ENCODE measurements around the gene XPO6. TPM values are rescaled to one million over a fixed set of nuclear protein-coding genes. Genes with fewer than 3 reads are reported as not detected.

XPO6 gene
- total RNA-seq, 2 experiments from 2014 or later: 234 to 241 TPM

- peak overlapping the region; percentile 15 for H3K4me3 Mint-ChIP-seq
- H3K4me1 Mint-ChIP-seq: peaks cover 25% of the 10 kb centered on the region
- H3K27ac Mint-ChIP-seq: no peak overlapping the region
- no peaks in the 10 kb centered on the region for H3K27me3 Mint-ChIP-seq
- H3K9me3 Mint-ChIP-seq: no peaks in the 10 kb centered on the region
- H3K36me3 Mint-ChIP-seq: peaks cover 32% of the 10 kb centered on the region
- no peak for DNase-seq
These were observed 9.5 kb downstream of the XPO6 start for GRCh38 chr16:28202147-28202746.

- no peak for DNase-seq
- H3K9me3 Mint-ChIP-seq: no peaks in the 10 kb centered on the region
- H3K27me3 Mint-ChIP-seq: no peaks in the 10 kb centered on the region
- H3K4me1 Mint-ChIP-seq: peaks cover 33% of the 10 kb centered on the region
- H3K27ac Mint-ChIP-seq: peak overlapping the region; percentile 75
- no peak overlapping the region for H3K4me3 Mint-ChIP-seq
- peaks cover 34% of the 10 kb centered on the region for H3K36me3 Mint-ChIP-seq
These were observed 11.1 kb downstream of the XPO6 start for GRCh38 chr16:28200661-28201060.

GRCh38 chr16:28196387-28196987 lies 15.3 kb downstream of the XPO6 start:
- peaks cover 66% of the 10 kb centered on the region for H3K36me3 Mint-ChIP-seq
- no peaks in the 10 kb centered on the region for H3K9me3 Mint-ChIP-seq
- no peak for DNase-seq
- H3K4me1 Mint-ChIP-seq: peaks cover 72% of the 10 kb centered on the region
- H3K27ac Mint-ChIP-seq: peak overlapping the region; percentile 81
- no peak overlapping the region for H3K4me3 Mint-ChIP-seq
- no peaks in the 10 kb centered on the region for H3K27me3 Mint-ChIP-seq

- H3K9me3 Mint-ChIP-seq: no peaks in the 10 kb centered on the region
- DNase-seq: no peak
- H3K4me3 Mint-ChIP-seq: no peak overlapping the region
- peaks cover 70% of the 10 kb centered on the region for H3K4me1 Mint-ChIP-seq
- H3K27me3 Mint-ChIP-seq: no peaks in the 10 kb centered on the region
- peaks cover 64% of the 10 kb centered on the region for H3K36me3 Mint-ChIP-seq
- peak overlapping the region; percentile 91 for H3K27ac Mint-ChIP-seq
These were observed 15.9 kb downstream of the XPO6 start for GRCh38 chr16:28195859-28196258.

- no peaks in the 10 kb centered on the region for H3K9me3 Mint-ChIP-seq
- peak; percentile 56 for DNase-seq
- peak overlapping the region; percentile 91 for H3K27ac Mint-ChIP-seq
- no peaks in the 10 kb centered on the region for H3K27me3 Mint-ChIP-seq
- H3K4me3 Mint-ChIP-seq: peak overlapping the region; percentile 74
- peaks cover 67% of the 10 kb centered on the region for H3K36me3 Mint-ChIP-seq
- H3K4me1 Mint-ChIP-seq: peaks cover 80% of the 10 kb centered on the region
These were observed 18.0 kb downstream of the XPO6 start for GRCh38 chr16:28193530-28194423.

- Mint-ChIP-seq H3K4me1 (peaks cover 88% of the 10 kb centered on the region), H3K9me3 (no peaks in the 10 kb centered on the region), H3K27me3 (no peaks in the 10 kb centered on the region), H3K27ac (peak overlapping the region; percentile 91), H3K4me3 (peak overlapping the region; percentile 74), H3K36me3 (peaks cover 73% of the 10 kb centered on the region)
- peak; percentile 78 for DNase-seq
These were observed 18.8 kb downstream of the XPO6 start for GRCh38 chr16:28192806-28193529.

GRCh38 chr16:28191364-28191960 lies 20.3 kb downstream of the XPO6 start:
- H3K36me3 Mint-ChIP-seq: peaks cover 77% of the 10 kb centered on the region
- H3K4me3 Mint-ChIP-seq: no peak overlapping the region
- H3K4me1 Mint-ChIP-seq: peaks cover 94% of the 10 kb centered on the region

GRCh38 chr16:28189245-28189644 lies 22.5 kb downstream of the XPO6 start:
- peak; percentile 34 for DNase-seq
- no peak overlapping the region for H3K4me3 Mint-ChIP-seq
- H3K4me1 Mint-ChIP-seq: peaks cover 89% of the 10 kb centered on the region
- peak overlapping the region; percentile 91 for H3K27ac Mint-ChIP-seq
- H3K9me3 Mint-ChIP-seq: peaks cover 4% of the 10 kb centered on the region
- H3K27me3 Mint-ChIP-seq: no peaks in the 10 kb centered on the region
- H3K36me3 Mint-ChIP-seq: peaks cover 78% of the 10 kb centered on the region

More at GRCh38 chr16:28191364-28191960, 20.3 kb downstream of the XPO6 start:
- no peaks in the 10 kb centered on the region for H3K9me3 Mint-ChIP-seq
- no peaks in the 10 kb centered on the region for H3K27me3 Mint-ChIP-seq
- H3K27ac Mint-ChIP-seq: peak overlapping the region; percentile 80
- no peak for DNase-seq

GRCh38 chr16:28188085-28188916 lies 23.5 kb downstream of the XPO6 start:
- H3K4me3 Mint-ChIP-seq: peak overlapping the region; percentile 59
- peaks cover 4% of the 10 kb centered on the region for H3K9me3 Mint-ChIP-seq
- H3K27ac Mint-ChIP-seq: peak overlapping the region; percentile 91
- H3K4me1 Mint-ChIP-seq: peaks cover 89% of the 10 kb centered on the region
- H3K27me3 Mint-ChIP-seq: no peaks in the 10 kb centered on the region
- DNase-seq: no peak
- H3K36me3 Mint-ChIP-seq: peaks cover 79% of the 10 kb centered on the region

- peaks cover 89% of the 10 kb centered on the region for H3K4me1 Mint-ChIP-seq
- peak overlapping the region; percentile 95 for H3K27ac Mint-ChIP-seq
- peaks cover 78% of the 10 kb centered on the region for H3K36me3 Mint-ChIP-seq
- peaks cover 4% of the 10 kb centered on the region for H3K9me3 Mint-ChIP-seq
- DNase-seq: no peak
- H3K4me3 Mint-ChIP-seq: peak overlapping the region; percentile 64
- no peaks in the 10 kb centered on the region for H3K27me3 Mint-ChIP-seq
These were observed 24.2 kb downstream of the XPO6 start for GRCh38 chr16:28187595-28188004.

- peak overlapping the region; percentile 95 for H3K27ac Mint-ChIP-seq
- no peaks in the 10 kb centered on the region for H3K27me3 Mint-ChIP-seq
- H3K36me3 Mint-ChIP-seq: peaks cover 81% of the 10 kb centered on the region
- no peak for DNase-seq
- H3K9me3 Mint-ChIP-seq: peaks cover 4% of the 10 kb centered on the region
- H3K4me1 Mint-ChIP-seq: peaks cover 92% of the 10 kb centered on the region
- H3K4me3 Mint-ChIP-seq: peak overlapping the region; percentile 64
These were observed 25.0 kb downstream of the XPO6 start for GRCh38 chr16:28186752-28187151.

- no peak overlapping the region for H3K4me3 Mint-ChIP-seq
- H3K9me3 Mint-ChIP-seq: peaks cover 4% of the 10 kb centered on the region
- H3K36me3 Mint-ChIP-seq: peaks cover 83% of the 10 kb centered on the region
These were observed 26.1 kb downstream of the XPO6 start for GRCh38 chr16:28185696-28186095.

GRCh38 chr16:28184625-28185024 lies 27.1 kb downstream of the XPO6 start:
- peaks cover 82% of the 10 kb centered on the region for H3K36me3 Mint-ChIP-seq
- peaks cover 4% of the 10 kb centered on the region for H3K9me3 Mint-ChIP-seq
- H3K27ac Mint-ChIP-seq: peak overlapping the region; percentile 89
- H3K27me3 Mint-ChIP-seq: no peaks in the 10 kb centered on the region
- no peak overlapping the region for H3K4me3 Mint-ChIP-seq
- H3K4me1 Mint-ChIP-seq: peaks cover 93% of the 10 kb centered on the region
- no peak for DNase-seq

More at GRCh38 chr16:28185696-28186095, 26.1 kb downstream of the XPO6 start:
- DNase-seq: no peak
- no peaks in the 10 kb centered on the region for H3K27me3 Mint-ChIP-seq
- peaks cover 94% of the 10 kb centered on the region for H3K4me1 Mint-ChIP-seq
- peak overlapping the region; percentile 95 for H3K27ac Mint-ChIP-seq

GRCh38 chr16:28183930-28184329 lies 27.8 kb downstream of the XPO6 start:
- DNase-seq: no peak
- Mint-ChIP-seq H3K9me3 (peaks cover 4% of the 10 kb centered on the region), H3K27ac (peak overlapping the region; percentile 89), H3K27me3 (no peaks in the 10 kb centered on the region), H3K4me1 (peaks cover 90% of the 10 kb centered on the region), H3K36me3 (peaks cover 83% of the 10 kb centered on the region), H3K4me3 (no peak overlapping the region)

All from activated naive CD8-positive, alpha-beta T cell treated with anti-CD3 and anti-CD28 coated beads for 36 hours (primary cell).